SIG-M5 treated with dmso at 0.1 percent for 504 hours (cell line): ENCODE data around the gene NEXMIF.
"Not testable (repeated sequence)": the region's sequence is repeated elsewhere in the genome, so short reads cannot be mapped to it uniquely, and the experiment has no call there.

Experiments
- DNase-seq: peaks from one replicate; lab custom pipeline; 2025; ENCODE audit not compliant: unreplicated experiment; lab: John Stamatoyannopoulos, UW

The NEXMIF gene

GRCh38 chrX:74925225-74926088, at the start of gene NEXMIF:
Gene NEXMIF (minus strand): TSS chrX:74925452.
- no peak for DNase-seq

- not testable (repeated sequence) for DNase-seq
Measured at GRCh38 chrX:74961962-74962361, 36.7 kb upstream of the NEXMIF start.

GRCh38 chrX:74949717-74950116, 24.5 kb upstream of the NEXMIF start:
- no peak for DNase-seq

DNA sequence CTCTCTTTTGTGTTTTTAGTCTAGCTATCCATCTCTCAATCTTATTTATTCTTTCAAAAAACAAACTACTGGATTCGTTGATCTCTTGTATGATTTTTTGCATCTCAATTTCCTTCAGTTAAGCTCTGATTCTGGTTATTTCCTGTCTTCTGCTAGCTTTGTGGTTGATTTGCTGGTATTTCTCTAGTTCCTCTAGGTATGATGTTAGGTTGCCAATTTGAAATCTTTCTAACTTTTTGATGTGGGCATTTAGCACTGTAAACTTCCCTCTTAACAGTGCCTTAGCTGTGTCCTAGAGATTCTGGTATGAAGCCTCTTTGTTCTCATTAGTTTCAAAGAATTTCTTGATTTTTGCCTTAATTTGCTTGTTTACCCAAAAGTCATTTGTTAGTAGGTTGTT, 15.2 kb upstream of the NEXMIF start:
- DNase-seq, result no peak

DNA sequence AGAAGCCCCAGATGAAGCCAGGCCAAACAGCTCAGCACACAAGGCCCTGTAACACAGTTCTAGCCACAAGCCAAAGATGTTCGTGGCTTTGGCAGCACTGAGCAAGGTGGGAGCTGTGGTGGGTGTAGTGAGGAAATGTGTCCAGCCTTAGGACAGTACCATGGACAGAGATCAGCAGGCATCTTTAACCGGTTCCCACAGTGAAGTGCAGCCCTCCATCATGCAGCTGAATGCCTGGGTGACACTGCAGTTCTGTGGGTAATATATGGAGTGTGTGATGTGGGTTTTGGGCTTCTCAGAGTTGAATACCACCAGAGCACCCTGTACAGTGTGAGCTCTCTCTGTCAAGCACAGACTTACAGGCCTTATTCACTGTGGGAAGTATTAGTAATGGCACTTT, 6.0 kb upstream of the NEXMIF start:
- DNase-seq, result no peak

DNA sequence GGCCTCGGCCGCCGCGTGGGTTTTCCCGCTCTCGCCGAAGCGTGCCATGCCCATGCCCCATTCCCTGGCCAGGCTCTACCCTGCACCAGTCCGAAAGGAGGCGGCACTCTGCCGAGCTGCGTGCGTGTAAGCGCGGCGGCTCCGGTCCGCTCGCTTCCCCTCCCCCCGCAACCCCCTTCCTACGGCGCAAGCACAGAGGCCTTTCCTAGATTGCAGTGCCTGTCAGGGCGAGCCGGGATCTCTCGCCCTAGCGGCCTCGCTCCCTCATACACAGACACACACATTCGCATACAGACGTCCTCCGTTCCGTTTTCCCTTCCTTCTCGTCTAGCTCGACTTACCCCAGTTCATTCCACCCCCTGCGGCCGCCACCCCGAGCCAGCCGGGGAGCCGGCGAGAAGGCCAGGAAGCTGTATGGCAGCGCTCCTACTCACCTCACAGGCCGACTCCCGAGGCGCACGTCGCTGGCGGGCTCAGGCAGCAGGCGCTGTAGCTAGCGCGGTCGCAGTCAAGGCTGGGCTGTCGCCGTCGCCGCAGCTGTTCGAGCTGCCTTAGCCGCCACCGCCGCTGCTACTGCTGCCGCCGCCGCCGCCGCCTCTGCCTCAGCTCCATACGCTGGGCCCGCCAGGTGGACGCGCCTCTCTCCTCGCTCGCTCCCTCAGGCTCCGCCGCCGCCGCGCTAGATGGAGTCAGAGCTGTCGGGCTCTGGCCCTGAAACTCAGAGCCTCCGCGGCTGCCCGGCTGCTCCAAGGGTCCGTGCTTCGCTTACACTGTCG, 615 bp downstream of the NEXMIF start:
- no peak for DNase-seq

GRCh38 chrX:74923942-74924448, 1.3 kb downstream of the NEXMIF start:
- DNase-seq, result no peak

DNA sequence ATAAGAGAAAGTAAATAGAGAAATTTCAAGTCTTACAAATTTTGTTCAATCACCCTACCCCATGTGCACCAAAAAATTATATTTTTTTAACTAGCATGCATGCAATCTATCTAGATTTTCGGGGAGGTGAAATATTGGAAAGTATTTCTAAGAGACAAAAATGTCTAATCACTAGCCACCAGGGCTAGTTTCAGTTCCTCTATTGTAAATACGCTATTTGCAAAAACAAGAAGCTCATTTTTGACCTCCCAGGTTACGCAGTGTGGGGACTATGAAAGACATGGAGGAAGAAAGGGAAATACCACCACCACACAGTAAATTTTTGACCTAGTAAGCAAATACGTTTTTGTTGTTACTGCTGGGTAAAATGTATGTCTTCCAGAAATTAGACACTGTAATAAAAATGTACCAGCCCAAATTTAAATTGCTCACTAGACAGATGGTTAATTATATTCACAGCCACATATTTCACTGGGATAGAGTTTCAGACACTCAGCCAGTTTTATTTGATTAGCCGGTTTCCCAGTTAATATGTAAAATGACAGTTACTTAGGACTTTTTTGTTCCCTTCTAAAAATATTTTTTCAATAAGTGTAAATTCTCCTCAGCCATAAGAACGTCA, 2.2 kb downstream of the NEXMIF start:
- no peak for DNase-seq

DNA sequence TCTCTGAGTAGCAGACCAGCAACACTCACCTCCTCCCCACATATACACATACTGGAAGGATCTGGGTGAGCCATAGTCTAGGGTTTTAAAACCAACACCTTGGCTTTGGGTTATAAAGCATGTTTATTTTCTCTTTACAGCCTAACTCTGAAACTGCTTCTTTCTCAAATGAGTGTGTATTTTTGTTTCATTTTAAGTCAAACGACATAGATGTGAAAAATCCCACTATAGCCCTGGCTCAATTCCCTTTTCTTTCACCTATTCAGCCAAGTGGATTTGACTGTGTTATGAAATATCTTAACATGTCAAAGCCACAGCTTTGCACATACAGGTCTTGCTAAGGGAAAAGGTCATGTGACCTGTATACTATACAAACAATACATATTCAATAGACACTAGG, 13.8 kb downstream of the NEXMIF start:
- no peak for DNase-seq

DNA sequence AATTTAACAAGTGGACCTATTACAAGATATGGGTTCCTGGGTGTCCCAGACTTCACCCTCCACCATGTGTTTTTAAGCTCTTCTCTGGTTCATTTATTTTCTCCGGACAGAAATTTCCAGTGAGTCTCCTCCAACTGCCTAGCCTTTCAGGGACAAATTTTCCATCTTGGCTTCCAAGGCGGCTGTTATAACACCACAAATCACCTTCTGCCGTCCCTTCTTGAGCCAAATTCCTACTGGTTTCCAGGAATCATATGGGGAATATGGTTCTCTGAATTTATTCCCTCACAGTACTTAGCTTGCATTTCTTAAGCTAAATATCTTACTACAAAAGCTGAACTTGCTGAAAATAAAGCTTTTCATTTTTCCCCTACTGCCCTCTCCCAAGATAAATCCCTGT, 18.8 kb downstream of the NEXMIF start:
- DNase-seq, result no peak

DNA sequence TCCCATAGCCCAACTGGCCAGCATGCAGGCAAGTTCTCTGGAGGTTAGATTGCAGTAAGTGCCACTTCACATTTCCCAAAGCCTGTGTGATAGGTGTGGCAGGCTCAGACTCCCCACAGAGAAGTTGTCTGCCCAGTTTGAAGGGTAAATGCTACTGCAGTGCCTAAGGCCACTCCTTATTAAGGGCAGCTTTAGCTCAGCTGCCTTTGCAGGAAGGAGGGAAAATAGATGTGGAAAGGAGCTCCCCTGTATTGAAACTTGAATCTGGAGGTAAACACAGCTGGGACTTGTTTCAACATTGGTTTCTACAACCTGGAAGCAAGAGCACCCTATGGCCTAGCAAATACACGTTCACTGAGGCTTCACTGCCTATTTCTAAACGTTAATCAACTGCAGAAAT, 22.4 kb downstream of the NEXMIF start:
- DNase-seq, result peak; percentile 15

DNA sequence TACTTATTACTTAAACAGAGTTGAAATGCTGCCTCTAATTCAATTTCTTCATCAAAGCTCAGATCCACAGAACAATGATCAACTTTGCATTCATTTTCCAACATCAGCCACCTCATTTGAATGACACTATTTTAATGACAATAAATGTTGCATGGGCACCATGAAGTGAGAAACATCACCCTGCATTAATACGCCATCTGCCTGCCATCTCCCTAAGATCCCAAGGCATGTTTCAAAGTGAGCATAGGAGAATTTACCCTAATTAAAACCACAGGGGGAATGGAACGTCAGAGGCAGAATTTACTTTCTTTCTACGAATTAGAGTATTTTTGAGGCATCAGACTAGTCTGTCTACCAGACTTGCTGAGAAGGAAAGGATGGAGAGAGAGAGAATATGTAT, 32.7 kb downstream of the NEXMIF start:
- no peak for DNase-seq

DNA sequence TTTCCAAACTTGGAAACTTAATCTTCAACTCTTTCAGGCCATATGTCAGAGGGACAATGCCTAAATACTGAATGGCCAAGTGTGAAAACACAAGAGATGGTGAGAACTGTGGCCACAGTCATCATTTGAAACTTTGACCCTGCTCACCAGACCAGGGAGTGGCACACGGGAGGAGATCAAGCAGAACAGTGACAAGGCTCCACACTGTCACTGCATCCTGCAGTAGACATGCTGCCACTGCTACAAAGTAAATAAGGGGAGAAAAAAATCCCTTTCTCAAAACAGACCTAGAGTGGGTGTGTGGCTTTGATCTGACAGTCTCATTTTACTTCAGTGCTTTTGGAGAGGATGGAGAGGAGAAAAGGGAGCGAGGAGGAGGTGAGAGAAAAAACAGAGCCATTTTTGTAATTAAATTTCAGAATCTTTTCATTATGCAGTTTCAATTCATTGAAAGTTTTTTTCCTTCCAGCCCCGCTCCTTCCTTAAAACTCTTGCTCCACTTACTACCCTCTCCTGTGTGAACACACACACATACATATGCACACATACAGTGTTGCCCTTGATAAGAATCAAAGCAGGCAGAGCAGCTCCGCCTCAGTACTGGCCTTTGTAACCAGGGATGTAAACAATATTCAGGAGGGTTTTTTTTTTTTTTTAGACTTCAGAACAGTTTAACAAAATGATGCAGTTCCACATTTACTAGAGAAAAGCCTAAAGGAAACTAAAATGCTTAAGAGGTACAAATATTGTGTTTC, 34.4 kb downstream of the NEXMIF start:
- DNase-seq, result no peak

GRCh38 chrX:74882383-74882782, 42.9 kb downstream of the NEXMIF start:
- not testable (repeated sequence) for DNase-seq

GRCh38 chrX:74865725-74866124, 59.5 kb downstream of the NEXMIF start:
- no peak for DNase-seq

- no peak for DNase-seq
Measured at GRCh38 chrX:74853255-74853654, 72.0 kb downstream of the NEXMIF start.

DNA sequence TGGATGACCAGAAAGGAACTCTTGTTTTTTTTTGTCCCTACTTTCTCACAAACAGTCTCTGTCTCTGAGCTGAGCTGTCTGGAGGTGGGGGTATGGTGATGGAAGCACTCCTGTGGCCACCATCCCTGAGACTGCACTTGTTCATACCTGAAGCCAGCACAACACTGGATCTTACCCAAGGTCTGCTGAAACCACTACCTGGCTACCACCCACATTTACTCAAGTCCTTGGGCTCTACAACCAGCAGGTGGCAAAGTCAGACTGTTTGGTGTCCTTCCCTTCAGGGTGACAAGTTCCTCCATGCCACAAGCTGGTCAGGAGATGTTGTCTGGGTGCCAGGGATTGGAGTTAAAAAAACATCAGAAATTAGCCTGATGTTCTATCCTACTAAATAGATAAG, 89.7 kb downstream of the NEXMIF start:
- no peak for DNase-seq

GRCh38 chrX:74819797-74820196, 105.5 kb downstream of the NEXMIF start:
- not testable (repeated sequence) for DNase-seq

GRCh38 chrX:74814681-74815080, 110.6 kb downstream of the NEXMIF start:
- DNase-seq, result no peak

GRCh38 chrX:74804574-74804973, 120.7 kb downstream of the NEXMIF start:
- DNase-seq, result no peak

DNA sequence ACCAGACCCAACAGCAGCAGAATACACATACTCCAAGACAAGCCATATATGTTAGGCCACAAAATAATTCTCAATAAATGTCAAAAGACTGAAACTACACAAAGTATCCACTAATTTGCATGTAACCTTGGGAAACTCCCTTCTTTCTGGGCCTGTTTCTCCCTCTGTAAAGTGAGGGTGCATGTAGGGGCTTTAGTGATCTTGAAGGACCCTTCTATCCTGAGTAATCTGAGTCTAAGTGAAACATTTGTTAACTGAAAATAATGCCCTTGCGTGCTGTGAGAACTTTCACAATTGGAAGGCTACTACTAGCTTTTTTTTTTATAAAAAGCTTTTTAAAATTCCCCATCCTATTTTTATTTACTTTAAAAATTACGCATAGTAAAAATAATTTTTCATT, 125.2 kb downstream of the NEXMIF start:
- no peak for DNase-seq
